ENCODE measurements around the gene MTAP. TPM values are rescaled to one million over a fixed set of nuclear protein-coding genes. Genes with fewer than 3 reads are reported as not detected.

MTAP gene
- total and polyA plus RNA-seq, 12 donors = 4.9 to 26.2 (median 20.6) TPM

GRCh38 chr9:21906881-21907280 is 104.4 kb downstream of the MTAP start:
- WGBS, 2 donors = 98 to 100% methylated on average over 3 of the region's 3 CpGs
- no peak for TF ChIP-seq CTCF (IDR thresholded peaks at IDR 0.05)
- DNase-seq = no peak
- H3K27ac ChIP-seq = no peak overlapping the region
- intact Hi-C loops (cut with DNase I) = loop anchor here in 2 of 10 donors (10.0 kb wide), 1 partner anchor 58 kb away; no protein-coding TSS in a partner anchor
- H3K4me3 ChIP-seq = no peak overlapping the region
- H3K9me3 ChIP-seq = peaks cover 0 to 74% (median 13%) of the 10 kb centered on the region in 11 donors
- no peaks in the 10 kb centered on the region for H3K4me1 ChIP-seq
- ATAC-seq = no peak
- no peaks in the 10 kb centered on the region for H3K27me3 ChIP-seq
- H3K36me3 ChIP-seq = peaks cover 0 to 18% (median 0%) of the 10 kb centered on the region in 9 donors

- peak overlapping the region in 1 of 10 donors; percentile 51 for H3K27ac ChIP-seq
- H3K4me3 ChIP-seq = no peak overlapping the region
- H3K27me3 ChIP-seq = no peaks in the 10 kb centered on the region
- intact Hi-C loops (cut with DNase I) = no loop called here
- WGBS, 2 donors = 31 to 42% methylated on average over 4 of the region's 4 CpGs
- ATAC-seq = no peak
- DNase-seq = no peak
- no peaks in the 10 kb centered on the region for H3K36me3 ChIP-seq
- H3K4me1 ChIP-seq = peaks cover 0 to 19% (median 0%) of the 10 kb centered on the region in 9 donors
- peaks cover 0 to 8% (median 0%) of the 10 kb centered on the region in 11 donors for H3K9me3 ChIP-seq
- TF ChIP-seq CTCF (IDR thresholded peaks at IDR 0.05) = no peak
These were observed 117.2 kb downstream of the MTAP start for GRCh38 chr9:21919377-21920362.

GRCh38 chr9:21923694-21924093 is 121.3 kb downstream of the MTAP start:
- intact Hi-C loops (cut with DNase I) = no loop called here
- H3K4me3 ChIP-seq = no peak overlapping the region
- H3K36me3 ChIP-seq = no peaks in the 10 kb centered on the region
- H3K27me3 ChIP-seq = no peaks in the 10 kb centered on the region
- WGBS, 2 donors = 95% methylated on average over 1 of the region's 1 CpG
- no peak overlapping the region for H3K27ac ChIP-seq
- no peaks in the 10 kb centered on the region for H3K9me3 ChIP-seq
- peaks cover 0 to 19% (median 0%) of the 10 kb centered on the region in 9 donors for H3K4me1 ChIP-seq
- no peak for DNase-seq
- TF ChIP-seq CTCF (IDR thresholded peaks at IDR 0.05) = no peak
- ATAC-seq = no peak

- intact Hi-C loops (cut with DNase I) = no loop called here
- ATAC-seq = no peak
These were observed 125.3 kb downstream of the MTAP start for GRCh38 chr9:21927752-21928151.

More at GRCh38 chr9:21927752-21928151, 125.3 kb downstream of the MTAP start:
- H3K27ac ChIP-seq = no peak overlapping the region
- no peaks in the 10 kb centered on the region for H3K27me3 ChIP-seq
- H3K36me3 ChIP-seq = peaks cover 0 to 17% (median 0%) of the 10 kb centered on the region in 9 donors
- no peak for TF ChIP-seq CTCF (IDR thresholded peaks at IDR 0.05)
- no peak for DNase-seq
- no peaks in the 10 kb centered on the region for H3K9me3 ChIP-seq
- H3K4me1 ChIP-seq = no peaks in the 10 kb centered on the region
- H3K4me3 ChIP-seq = no peak overlapping the region
